A204.1 (cell line): Measurements from ENCODE around the gene KIF5A.

Experiments
- FAIRE-seq: peaks from 2 replicates; lab custom pipeline; 2012; peaks lifted over from hg19 to GRCh38; lab: Jason Lieb, UNC

KIF5A gene

GRCh38 chr12:57621497-57622292, 71.9 kb downstream of the KIF5A start:
- FAIRE-seq = no peak

- FAIRE-seq = no peak
Measured at GRCh38 chr12:57622293-57623245, 72.7 kb downstream of the KIF5A start.

- FAIRE-seq = no peak
Measured at GRCh38 chr12:57623385-57623784, 73.5 kb downstream of the KIF5A start.

- FAIRE-seq = no peak
Measured at GRCh38 chr12:57623811-57624390, 74.1 kb downstream of the KIF5A start.

- no peak for FAIRE-seq
Measured at GRCh38 chr12:57624441-57625220, 74.8 kb downstream of the KIF5A start.

- no peak for FAIRE-seq
Measured at GRCh38 chr12:57625261-57626032, 75.6 kb downstream of the KIF5A start.

GRCh38 chr12:57626111-57626920, 76.5 kb downstream of the KIF5A start:
- no peak for FAIRE-seq

- no peak for FAIRE-seq
Measured at GRCh38 chr12:57626921-57627445, 77.1 kb downstream of the KIF5A start.

- FAIRE-seq = no peak
Measured at GRCh38 chr12:57627501-57628279, 77.8 kb downstream of the KIF5A start.

- no peak for FAIRE-seq
Measured at GRCh38 chr12:57628280-57629191, 78.7 kb downstream of the KIF5A start.

- no peak for FAIRE-seq
Measured at GRCh38 chr12:57629897-57630471, 80.1 kb downstream of the KIF5A start.

GRCh38 chr12:57630891-57631433, 81.1 kb downstream of the KIF5A start:
- FAIRE-seq = no peak

GRCh38 chr12:57631566-57632072, 81.8 kb downstream of the KIF5A start:
- no peak for FAIRE-seq

GRCh38 chr12:57632073-57632957, 82.5 kb downstream of the KIF5A start:
- no peak for FAIRE-seq

GRCh38 chr12:57632958-57633840, 83.4 kb downstream of the KIF5A start, which contains the start of gene B4GALNT1:
TSS of gene B4GALNT1 (minus strand) at chr12:57633201. CDS start at chr12:57632132, 1,069 bp downstream.
- no peak for FAIRE-seq
